MV-4-11 (cell line): ENCODE measurements around the gene CLEC9A.

ENCODE experiments used
- DNase-seq: peaks from one replicate; lab custom pipeline; 2025; lab: John Stamatoyannopoulos, UW

CLEC9A gene

DNA sequence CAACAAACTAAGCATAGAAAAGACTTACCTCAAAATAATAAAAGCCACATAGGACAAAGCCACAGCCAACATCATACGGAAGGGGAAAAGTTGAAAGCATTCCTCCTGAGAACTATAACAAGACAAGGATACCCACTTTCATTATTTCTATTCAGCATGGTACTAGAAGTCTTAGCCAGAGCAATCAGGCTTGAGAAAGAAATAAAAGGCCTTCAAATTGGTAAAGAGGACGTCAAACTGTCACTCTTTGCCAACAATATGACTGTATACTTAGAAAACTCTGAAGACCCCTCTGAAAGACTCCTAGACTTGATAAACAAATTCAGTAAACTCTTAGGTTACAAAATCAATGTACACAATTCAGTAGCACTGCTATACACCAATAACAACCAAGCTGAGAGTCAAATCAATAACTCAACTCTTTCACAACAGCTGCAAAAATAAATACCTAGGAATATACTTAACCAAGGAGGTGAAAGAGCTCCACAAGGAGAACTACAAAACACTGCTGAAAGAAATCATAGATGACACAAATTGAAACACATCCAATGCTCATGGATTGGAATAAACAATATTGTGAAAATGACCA, 79.9 kb downstream of the CLEC9A start:
- DNase-seq: no peak

DNA sequence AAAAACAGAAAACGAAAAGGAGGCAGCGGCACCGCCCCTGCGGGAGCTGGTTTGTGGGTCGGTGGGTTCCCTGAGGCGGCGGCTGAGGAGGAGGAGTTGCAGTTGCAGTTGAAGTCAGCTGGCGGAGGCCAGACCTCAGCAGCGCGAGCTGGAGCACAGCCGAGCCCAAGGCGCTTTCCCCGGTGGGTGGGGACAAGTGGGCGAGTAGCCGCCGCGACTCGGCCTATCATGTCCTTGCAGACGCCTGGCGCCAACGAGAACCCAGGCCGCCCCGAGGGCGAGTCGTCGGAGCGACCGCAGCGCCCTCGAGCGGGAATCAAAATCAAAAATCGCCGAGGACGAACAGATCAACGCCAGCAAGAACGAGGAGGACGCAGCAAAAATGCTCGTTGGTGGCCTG, 81.0 kb downstream of the CLEC9A start:
- no peak for DNase-seq

DNA sequence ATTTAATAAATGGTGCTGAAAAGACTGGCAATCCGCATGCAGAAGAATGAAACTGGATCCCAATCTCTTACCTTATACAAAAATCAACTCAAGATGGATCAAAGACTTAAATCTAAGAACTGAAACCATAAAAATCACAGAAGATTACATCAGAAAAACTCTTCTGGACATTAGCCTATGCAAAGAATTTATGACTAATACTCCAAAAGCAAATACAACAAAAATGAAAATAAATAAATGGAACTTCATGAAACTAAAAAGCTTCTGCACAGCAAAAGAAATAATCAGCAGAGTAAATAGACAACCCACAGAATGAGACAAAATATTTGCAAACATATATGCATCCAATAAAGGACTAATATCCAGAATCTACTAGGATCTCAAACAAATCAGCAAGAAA, 82.6 kb downstream of the CLEC9A start:
- DNase-seq: no peak

DNA sequence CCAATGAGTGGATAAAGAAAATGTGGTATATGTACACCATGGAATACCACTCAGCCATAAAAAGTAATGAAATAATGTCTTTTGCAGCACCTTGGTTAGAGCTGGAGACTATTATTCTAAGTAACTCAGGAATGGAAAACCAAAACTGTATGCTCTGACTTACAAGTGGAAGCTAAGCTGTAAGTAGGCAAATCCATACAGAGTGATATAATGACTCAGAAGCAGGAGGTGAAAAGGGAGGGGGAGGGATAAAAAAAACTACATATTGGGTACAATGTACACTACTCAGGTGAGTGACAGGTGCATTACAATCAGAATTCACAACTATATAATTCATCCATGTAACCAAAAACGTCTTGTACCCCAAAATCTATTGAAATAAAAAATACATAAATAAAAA, 83.4 kb downstream of the CLEC9A start:
- no peak for DNase-seq

DNA sequence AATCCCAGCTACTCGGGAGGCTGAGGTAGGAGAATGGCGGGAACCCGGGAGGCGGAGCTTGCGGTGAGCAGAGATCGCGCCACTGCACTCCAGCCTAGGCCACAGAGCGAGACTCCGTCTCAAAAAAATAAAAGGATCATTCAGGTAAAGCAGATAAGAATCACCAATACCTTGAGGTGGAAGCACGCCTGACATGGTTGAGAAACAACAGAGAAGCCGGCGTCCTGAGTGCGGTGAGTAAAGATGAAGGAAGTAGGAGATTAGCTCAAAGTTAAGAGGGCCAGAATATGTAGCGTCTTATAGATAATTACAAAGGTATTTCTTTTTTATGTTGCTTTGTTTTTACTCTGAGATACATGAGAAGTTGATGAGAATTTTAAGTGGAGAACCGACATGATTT, 84.8 kb downstream of the CLEC9A start:
- no peak for DNase-seq
